Measurements from ENCODE around the gene PSD2. TPM values are rescaled to one million over a fixed set of nuclear protein-coding genes. Genes with fewer than 3 reads are reported as not detected.

The PSD2 gene
- total RNA-seq, 1 experiment from 2014 or later, result not detected

DNA sequence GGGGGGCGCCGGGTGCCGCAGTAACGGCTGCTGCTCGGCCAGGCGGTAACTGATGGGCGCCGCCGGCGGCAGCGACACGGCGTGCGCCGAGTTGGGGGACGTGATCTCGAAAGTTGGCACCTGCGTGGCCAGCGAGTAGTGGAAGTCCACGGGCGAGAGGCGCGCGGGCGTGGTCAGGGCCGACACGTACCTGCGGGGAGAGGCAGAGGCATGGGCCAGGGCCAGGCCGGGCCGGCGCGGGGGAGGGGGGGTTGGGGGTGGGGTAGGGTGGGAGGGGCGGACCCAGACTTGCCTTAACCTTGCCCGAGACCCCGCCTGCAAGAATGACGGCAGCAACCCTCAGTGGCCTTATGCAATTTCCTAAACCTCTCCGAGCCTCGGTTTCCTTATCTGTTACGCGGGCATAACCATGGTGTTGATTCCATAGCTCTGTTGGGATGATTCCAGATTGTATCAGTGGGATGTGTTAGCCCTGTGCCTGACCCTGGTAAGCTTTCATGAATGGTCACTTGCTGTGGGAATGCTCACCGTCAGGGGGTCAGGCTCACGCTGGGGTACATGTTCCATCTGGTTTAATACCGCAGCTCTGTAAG lies 53.0 kb downstream of the PSD2 start:
- Histone ChIP-seq H3K4me3 (ENCODE audit: low read length) (no peak overlapping the region), H3K9ac (ENCODE audit: low read length) (no peak overlapping the region)
- BruUV-seq (replicated peaks), result no TSS peak

DNA sequence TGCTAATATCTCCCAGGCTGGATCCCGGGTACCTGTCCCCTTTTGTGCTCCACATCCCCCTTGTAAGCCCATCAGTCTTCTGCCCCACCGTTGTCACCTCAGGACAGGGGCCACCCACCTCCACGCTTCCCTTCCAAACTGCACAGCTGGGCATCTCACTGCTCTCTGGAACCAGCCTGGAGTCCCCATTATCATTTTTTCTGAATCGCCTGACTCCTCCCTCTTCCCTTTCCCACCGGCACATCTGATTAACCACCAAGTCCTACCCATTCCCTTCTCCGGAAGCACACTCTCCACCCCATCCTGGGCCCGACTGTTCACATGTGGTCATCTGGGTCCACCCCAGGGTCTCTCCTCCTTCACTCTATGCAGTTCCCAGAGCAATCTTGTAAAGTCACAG lies 53.9 kb downstream of the PSD2 start:
- H3F3A ChIP-seq (ENCODE audit: low read length, unreplicated experiment), result no peaks in the 10 kb centered on the region
- ATAC-seq (no peak), DNase-seq (no peak)
- H3K27me3 ChIP-seq (ENCODE audit: low read length), result no peaks in the 10 kb centered on the region
- H3K4me2 ChIP-seq (ENCODE audit: low read length), result no peak overlapping the region
- ChIA-PET POLR2A (ENCODE audit: unreplicated experiment) (interaction anchor here (0.6 kb wide), 1 partner anchor 208 kb away, joined by 4 read pairs; no protein-coding TSS in a partner anchor), CTCF (interaction anchor here (1.5 kb wide), 1 partner anchor 62 kb away, joined by 4 read pairs; no protein-coding TSS in a partner anchor)
- TF ChIP-seq EZH2 (IDR thresholded peaks at IDR 0.05; ENCODE audit: low read length, unreplicated experiment) (no peak), EZH2phosphoT487 (IDR thresholded peaks at IDR 0.05; ENCODE audit: borderline replicate concordance, low read length) (no peak)
- TF ChIP-seq, protein P1, sequence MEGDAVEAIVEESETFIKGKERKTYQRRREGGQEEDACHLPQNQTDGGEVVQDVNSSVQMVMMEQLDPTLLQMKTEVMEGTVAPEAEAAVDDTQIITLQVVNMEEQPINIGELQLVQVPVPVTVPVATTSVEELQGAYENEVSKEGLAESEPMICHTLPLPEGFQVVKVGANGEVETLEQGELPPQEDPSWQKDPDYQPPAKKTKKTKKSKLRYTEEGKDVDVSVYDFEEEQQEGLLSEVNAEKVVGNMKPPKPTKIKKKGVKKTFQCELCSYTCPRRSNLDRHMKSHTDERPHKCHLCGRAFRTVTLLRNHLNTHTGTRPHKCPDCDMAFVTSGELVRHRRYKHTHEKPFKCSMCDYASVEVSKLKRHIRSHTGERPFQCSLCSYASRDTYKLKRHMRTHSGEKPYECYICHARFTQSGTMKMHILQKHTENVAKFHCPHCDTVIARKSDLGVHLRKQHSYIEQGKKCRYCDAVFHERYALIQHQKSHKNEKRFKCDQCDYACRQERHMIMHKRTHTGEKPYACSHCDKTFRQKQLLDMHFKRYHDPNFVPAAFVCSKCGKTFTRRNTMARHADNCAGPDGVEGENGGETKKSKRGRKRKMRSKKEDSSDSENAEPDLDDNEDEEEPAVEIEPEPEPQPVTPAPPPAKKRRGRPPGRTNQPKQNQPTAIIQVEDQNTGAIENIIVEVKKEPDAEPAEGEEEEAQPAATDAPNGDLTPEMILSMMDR (conservative IDR thresholded peaks at IDR 0.05; ENCODE audit: low read depth, low read length), result no peak
- H4K20me1 ChIP-seq (ENCODE audit: low read length), result no peaks in the 10 kb centered on the region
- intact Hi-C loops (cut with micrococcal nuclease), result no loop called here
- no peaks in the 10 kb centered on the region for H3K4me1 ChIP-seq (ENCODE audit: insufficient read depth, low read length)
- H3K9me2 ChIP-seq (replicated peaks; ENCODE audit: low read length), result no peaks in the 10 kb centered on the region
- no TSS peak for BruUV-seq (replicated peaks)
- no peaks in the 10 kb centered on the region for H3K9me3 ChIP-seq (ENCODE audit: low read length)
- H3K36me3 ChIP-seq (ENCODE audit: low read depth, low read length), result no peaks in the 10 kb centered on the region
- H3K27ac ChIP-seq (ENCODE audit: low read length), result no peak overlapping the region
- H2AFZ ChIP-seq (ENCODE audit: low read length), result no peak overlapping the region
- H3K79me2 ChIP-seq (ENCODE audit: low read length), result no peaks in the 10 kb centered on the region
- H3K9ac ChIP-seq (ENCODE audit: low read length), result no peak overlapping the region
- no peak overlapping the region for H3K4me3 ChIP-seq (ENCODE audit: low read length)

More for the DNA sequence above, 53.0 kb downstream of the PSD2 start:
- ATAC-seq (no peak), DNase-seq (no peak)
- H2AFZ ChIP-seq (ENCODE audit: low read length), result no peak overlapping the region
- TF ChIP-seq, protein P1 (conservative IDR thresholded peaks at IDR 0.05; ENCODE audit: low read depth, low read length), result no peak
- no peak for TF ChIP-seq EZH2phosphoT487 (IDR thresholded peaks at IDR 0.05; ENCODE audit: borderline replicate concordance, low read length)
- no peak for TF ChIP-seq EZH2 (IDR thresholded peaks at IDR 0.05; ENCODE audit: low read length, unreplicated experiment)
- H3K4me2 ChIP-seq (ENCODE audit: low read length), result no peak overlapping the region
- H3K9me2 ChIP-seq (replicated peaks; ENCODE audit: low read length), result no peaks in the 10 kb centered on the region
- H3K4me1 ChIP-seq (ENCODE audit: insufficient read depth, low read length), result no peaks in the 10 kb centered on the region
- ChIA-PET CTCF (no interaction called here), POLR2A (ENCODE audit: unreplicated experiment) (no interaction called here)
- intact Hi-C loops (cut with micrococcal nuclease), result no loop called here
- H3K27me3 ChIP-seq (ENCODE audit: low read length), result no peaks in the 10 kb centered on the region
- no peaks in the 10 kb centered on the region for H3K79me2 ChIP-seq (ENCODE audit: low read length)
- H3K27ac ChIP-seq (ENCODE audit: low read length), result no peak overlapping the region
- no peaks in the 10 kb centered on the region for H4K20me1 ChIP-seq (ENCODE audit: low read length)
- H3K36me3 ChIP-seq (ENCODE audit: low read depth, low read length), result no peaks in the 10 kb centered on the region
- no peaks in the 10 kb centered on the region for H3F3A ChIP-seq (ENCODE audit: low read length, unreplicated experiment)
- H3K9me3 ChIP-seq (ENCODE audit: low read length), result no peaks in the 10 kb centered on the region

DNA sequence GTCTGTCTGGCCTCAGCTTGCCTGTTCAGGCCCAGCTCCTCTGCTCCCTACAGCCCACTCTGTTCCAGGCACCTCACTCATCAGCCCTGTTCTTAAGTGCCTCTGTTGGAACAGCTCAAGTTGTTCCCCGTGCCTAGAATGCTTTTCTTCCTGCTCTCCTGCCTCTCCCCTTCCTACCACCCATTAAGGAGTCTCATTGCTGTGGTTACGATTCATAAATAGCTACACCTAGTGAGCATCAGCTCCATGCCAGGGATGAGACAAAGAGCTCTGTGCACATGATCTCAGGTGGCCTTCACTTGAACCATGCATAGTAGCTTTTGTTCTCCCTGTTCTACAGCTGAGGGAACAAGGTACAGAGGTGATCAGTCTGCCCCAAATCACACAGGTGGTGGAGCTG lies 54.3 kb downstream of the PSD2 start:
- Histone ChIP-seq H3K4me3 (ENCODE audit: low read length) (no peak overlapping the region), H3K36me3 (ENCODE audit: low read depth, low read length) (no peaks in the 10 kb centered on the region), H3K4me1 (ENCODE audit: insufficient read depth, low read length) (no peaks in the 10 kb centered on the region), H3K4me2 (ENCODE audit: low read length) (no peak overlapping the region), H3K9ac (ENCODE audit: low read length) (no peak overlapping the region), H3K27me3 (ENCODE audit: low read length) (no peaks in the 10 kb centered on the region), H3K9me3 (ENCODE audit: low read length) (no peaks in the 10 kb centered on the region), H3K9me2 (replicated peaks; ENCODE audit: low read length) (no peaks in the 10 kb centered on the region), H2AFZ (ENCODE audit: low read length) (no peak overlapping the region), H3K79me2 (ENCODE audit: low read length) (no peaks in the 10 kb centered on the region), H3F3A (ENCODE audit: low read length, unreplicated experiment) (no peaks in the 10 kb centered on the region), H4K20me1 (ENCODE audit: low read length) (no peaks in the 10 kb centered on the region), H3K27ac (ENCODE audit: low read length) (no peak overlapping the region)
- TF ChIP-seq EZH2 (IDR thresholded peaks at IDR 0.05; ENCODE audit: low read length, unreplicated experiment), result no peak
- TF ChIP-seq, protein P1 (conservative IDR thresholded peaks at IDR 0.05; ENCODE audit: low read depth, low read length), result no peak
- TF ChIP-seq EZH2phosphoT487 (IDR thresholded peaks at IDR 0.05; ENCODE audit: borderline replicate concordance, low read length), result no peak
- DNase-seq, result peak; percentile 11
- CTCF ChIA-PET, result interaction anchor here (1.5 kb wide), 1 partner anchor 63 kb away, joined by 4 read pairs; no protein-coding TSS in a partner anchor
- no TSS peak for BruUV-seq (replicated peaks)
- POLR2A ChIA-PET (ENCODE audit: unreplicated experiment), result interaction anchor here (0.6 kb wide), 1 partner anchor 208 kb away, joined by 4 read pairs; no protein-coding TSS in a partner anchor
- intact Hi-C loops (cut with micrococcal nuclease), result no loop called here
- peak; percentile 35 for ATAC-seq
